GM15510 (cell line): Measurements from ENCODE around the gene PHF21B.

Experiments
- POLR2A ChIP-seq: IDR thresholded peaks from 3 replicates; pipeline ENCODE4 v1.6.1; 2011; ENCODE audit warnings: borderline replicate concordance; ENCODE audit not compliant: insufficient read length; ENCODE audit errors: extremely low read depth

The PHF21B gene

DNA sequence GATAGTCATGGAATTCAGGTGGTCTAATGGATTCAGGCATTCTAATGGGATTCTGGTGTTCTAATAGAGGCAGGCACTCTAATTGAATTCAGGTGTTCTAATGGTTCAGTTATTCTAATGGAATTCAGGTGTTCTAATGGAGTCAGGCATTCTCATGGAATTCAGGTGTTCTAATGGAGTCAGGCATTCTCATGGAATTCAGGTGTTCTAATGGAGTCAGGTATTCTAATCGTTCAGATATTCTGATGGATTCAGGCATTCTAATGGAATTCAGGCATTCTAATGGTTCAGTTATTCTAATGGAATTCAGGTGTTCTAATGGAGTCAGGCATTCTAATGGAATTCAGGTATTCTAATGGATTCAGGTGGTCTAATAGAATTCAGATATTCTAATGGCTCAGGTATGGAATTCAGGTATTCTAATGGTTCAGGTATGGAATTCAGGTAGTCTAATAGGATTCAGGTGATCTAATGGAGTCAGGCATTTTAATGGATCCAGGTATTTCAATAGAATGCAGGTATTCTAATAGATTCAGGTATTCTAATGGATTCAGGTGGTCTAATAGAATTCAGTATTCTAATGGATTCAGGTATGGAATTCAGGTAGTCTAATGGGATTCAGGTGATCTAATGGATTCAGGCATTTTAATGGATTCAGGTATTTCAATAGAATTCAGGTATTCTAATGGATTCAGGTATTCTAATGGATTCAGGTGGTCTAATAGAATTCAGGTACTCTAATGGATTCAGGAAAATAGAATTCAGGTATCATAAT is 22.0 kb upstream of the PHF21B start:
- no peak for TF ChIP-seq POLR2A

DNA sequence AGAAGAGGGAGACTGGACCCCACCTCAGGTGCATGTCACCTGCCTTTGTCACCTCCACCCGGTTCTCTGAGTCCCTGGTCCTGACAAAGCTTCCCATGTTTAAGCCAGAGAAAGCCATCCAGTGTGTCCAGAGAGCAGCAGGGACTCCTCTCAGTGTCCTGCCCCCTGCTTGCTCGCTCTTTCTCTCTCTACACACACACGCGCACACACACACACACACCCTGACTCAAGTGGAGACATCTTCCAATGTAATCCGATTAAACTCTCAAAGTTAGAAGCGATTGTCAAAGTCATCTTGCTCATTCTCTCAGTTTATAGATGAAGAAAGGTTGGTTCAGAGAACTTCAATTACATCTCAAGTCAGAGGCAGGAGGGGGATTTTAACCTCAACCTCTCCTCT is 19.7 kb upstream of the PHF21B start:
- no peak for TF ChIP-seq POLR2A

DNA sequence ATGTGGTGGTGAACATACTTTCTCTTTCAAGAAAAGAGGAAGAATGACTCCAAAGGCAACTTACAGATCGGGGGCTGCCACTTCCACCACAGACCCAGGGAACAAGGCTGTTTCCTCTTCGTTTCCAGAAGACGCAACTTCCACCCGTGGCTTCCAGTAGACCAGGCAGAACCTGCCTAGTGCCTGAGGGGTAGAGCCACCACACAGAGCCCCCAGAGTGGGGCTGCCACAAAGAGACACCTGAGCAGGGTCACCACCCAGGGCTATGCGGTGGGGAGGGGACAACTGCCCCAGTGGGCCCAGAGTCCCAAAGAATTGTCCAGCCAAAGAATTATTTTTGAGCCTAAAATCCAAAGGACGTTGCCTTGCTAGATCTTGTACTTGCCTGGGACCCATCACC is 16.7 kb upstream of the PHF21B start:
- no peak for TF ChIP-seq POLR2A

DNA sequence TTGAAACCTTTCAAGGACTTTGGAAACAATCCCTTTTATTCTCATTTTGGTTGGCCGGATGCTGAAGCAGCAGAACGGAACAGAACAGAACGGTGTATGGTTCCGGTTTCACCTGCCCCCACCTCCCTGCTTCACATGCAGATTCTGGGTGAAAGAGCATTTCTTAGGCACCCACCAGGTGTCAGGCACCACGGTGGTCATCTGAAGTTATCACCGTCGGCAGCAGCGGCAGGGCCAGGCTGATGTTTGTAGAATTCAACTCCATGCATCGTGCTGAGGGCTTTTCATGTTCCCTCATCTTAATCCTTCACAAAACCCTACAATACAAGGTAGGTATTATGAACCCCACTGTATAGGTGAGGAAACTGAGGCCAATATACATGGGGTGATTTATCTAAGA is 13.6 kb upstream of the PHF21B start:
- no peak for TF ChIP-seq POLR2A

DNA sequence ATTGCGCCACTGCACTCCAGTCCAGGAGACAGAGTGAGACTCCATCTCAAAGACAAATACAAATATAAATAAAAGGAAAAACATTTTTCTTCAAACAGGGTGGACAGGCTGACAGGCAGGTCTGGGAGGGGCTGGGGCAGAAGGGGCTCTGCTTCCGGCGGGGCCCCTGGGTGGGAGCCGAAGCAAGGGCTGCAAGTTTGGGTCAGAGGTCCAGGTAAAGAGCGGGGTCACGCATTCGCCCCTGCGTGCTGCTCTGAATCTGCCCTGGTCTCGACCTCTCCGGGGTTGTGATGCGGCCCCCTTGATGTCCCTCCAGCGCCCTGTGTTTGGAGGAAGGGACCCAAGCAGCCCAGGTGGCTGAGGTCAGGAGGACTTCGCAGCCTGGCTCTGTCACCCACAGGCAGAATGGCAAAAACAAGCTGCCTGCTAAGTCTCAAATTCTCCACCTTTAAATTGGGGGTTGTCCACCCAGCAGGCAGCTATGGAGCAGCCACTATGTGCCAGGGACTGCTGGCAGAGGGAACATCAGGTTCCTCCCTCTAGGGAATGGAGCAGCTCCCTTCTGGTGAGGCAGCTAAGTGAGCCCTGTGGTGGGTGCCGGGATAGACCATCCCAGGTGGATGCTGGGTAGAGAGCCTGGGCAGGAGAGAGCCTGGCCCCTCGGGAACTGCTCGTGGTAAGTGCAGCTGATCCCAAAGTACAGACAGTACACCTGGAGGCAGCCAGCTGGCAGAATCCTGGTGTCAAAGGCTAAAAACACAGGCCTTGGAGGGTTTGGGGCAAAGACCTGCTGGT is 10.3 kb upstream of the PHF21B start:
- TF ChIP-seq POLR2A, result no peak

DNA sequence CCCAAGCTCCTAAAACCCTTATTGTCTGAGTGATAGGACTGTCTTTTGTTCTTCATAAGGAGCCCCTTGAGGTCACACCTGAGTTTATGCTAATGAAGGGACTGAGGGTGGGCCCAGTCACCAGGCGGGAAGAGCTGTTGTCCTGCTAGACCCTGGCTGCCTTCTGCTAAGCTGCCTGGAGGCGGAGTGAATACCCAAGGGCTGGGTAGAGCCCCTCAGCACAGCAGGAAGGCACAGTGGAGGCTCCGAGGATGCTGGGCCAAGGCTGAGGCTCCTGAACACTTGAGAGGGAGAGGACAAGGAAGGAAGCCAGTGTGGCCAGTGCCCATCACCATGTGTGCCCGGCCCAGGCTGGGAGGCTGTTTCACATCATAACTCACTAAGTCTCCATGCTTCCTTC is 4.8 kb upstream of the PHF21B start:
- no peak for TF ChIP-seq POLR2A

DNA sequence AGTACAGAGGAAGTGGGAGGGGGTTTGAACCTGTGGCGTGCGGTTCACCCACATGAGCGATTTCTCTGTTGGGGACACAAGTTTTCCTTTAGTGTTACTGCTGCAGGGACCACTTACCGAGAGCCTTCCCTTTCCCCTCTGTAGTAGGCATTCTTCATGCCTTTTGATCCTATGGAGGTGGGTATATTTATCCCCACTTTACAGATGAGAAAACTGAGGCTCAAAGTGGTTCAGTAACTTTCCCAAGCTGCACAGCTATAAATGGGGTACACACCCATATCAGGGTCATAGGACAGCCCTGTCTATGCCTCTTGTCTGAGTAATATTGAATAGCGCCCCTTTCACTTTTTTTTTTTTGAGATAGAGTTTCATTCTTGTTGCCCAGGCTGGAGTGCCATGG is 3.3 kb upstream of the PHF21B start:
- no peak for TF ChIP-seq POLR2A

DNA sequence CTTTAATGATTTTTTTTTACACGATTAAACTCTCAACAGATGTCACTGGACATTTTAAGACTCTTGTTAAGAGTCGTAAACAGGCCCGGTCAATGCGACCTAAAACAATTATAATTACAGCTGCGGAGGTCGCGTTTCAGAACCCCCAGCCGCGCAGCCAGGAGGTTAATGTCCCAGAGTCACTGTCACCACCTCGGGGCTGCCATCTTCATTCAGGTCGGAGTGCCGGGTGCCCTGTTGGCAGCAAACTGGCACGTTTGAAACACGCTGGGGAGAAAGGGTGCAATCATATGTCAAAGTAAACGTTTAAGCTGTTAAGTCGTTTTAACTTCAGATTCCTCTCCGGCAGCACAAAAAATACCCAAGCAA is 711 bp upstream of the PHF21B start:
- no peak for TF ChIP-seq POLR2A

DNA sequence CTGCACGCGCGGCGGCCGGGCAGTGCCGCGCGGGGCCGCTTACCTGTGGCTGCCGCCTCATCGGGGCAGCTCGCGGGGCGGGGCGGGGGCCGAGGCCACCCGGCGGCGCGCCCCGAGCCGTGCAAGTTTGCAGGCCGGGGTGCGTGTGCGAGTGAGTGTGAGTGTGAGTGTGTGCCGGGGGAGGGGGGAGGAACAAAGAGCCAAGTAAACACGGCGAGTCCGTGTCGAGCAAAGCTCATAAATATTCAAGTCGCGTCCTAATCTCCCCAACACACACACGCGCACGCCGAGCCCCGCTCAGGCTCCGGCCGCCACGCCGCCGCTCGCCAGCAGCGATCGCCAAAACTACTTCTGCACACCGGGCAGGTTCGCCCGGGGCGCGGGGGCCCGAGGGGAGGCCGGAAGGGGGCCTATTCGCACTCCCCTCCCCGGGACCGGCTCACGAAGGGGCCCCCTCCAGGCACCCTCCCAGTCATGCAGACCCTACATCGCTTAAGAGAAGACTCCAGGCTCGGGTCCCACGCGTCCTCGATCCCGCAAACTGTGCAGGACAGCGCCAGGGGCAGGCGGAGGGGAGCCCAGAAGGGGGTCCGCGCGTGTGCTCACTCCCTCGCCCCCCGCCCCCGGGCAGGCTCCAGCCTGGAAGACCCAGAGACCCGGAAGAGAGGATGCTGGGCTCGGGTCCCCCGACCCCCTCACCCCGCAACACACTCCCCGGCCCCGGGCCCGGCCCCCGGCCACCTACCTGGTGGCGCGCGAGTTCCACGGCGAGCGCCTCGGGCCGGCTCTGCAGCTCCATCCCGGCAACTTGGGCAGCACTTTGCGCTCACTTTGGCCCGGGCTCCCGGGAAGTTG is 827 bp downstream of the PHF21B start:
- TF ChIP-seq POLR2A, result no peak

DNA sequence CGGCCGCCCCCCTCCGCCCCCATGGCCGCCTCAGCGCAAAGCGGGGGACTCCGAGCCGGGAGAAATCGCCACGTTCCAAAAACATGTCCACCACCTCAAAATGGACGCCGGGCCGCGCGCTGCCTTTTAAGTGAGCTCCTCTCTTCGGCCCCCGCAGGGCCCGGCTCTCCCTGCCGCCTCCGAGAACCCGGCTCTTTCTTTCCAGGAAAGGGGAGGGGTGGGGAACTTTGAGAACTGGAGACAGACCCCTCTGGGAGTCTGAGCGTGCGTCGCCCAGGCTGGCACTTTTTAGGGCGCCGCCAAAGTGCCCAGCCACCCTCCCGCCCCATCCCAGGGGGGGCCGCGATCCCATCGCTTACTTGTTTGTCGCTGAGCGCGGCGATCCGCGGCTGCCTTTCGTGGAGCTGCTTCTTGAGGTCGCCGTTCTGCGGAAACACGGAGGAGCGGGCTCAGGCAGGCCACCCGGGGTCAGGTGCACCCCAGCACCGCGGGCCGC is 1.6 kb downstream of the PHF21B start:
- no peak for TF ChIP-seq POLR2A

DNA sequence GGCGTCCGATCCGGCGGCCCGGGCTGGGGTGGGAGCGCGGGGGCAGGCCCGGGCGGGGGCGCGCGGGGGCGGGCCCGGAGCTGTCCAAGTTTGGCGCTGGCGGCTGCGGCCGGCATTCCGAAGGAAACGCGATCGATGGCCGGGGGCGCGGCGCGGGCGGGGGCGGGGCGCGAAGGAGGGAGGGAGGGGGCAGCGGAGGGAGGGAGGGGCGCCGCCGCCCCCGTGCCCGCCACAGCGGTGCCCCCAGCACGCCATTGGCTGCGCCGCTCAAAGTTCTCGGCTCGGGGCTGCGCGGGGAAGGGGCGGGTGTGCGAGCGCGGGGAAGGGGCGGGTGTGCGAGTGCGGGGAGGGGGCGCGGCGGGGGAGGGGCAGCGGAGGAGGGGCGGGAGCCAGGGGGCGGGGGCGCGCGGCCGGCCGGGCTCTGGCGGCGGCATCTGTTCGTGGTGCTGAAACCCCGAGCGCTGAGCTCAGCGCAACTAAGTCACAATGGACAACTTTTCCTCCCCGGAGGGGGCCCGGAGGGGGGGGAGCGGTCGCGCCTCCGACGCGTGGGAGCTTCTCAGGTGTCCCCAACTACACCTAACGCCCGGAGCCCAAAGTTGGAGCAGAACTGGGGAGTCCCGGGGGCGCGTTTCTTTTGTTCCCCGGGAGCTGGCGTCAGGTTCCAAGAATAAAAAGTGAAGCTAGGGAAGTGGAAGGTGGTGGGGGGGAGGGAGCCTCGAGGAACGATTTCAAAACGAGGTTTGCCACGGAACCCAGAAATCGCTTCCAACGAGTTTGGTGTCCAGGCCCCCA is 2.2 kb downstream of the PHF21B start:
- no peak for TF ChIP-seq POLR2A

DNA sequence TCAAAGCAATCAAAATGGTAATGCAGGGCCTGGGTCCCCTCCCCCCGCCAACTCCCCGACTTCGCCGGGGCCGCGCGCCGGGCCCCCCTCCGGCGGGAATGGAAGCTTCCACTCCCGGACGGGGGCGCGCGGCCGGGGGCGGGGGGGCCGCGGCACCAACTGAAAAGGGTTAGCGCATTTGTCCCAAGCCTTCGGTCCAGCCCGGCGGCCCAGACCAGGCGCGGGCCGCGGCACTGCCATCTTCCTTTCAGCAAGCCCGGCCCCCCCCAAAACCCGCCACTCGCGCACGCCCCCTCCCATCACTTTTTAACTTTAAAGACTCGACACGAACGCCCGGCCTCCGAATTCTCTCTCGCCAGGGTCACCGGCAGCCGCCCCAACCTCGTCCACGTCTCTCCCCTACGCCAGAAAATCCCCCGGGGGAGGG is 2.8 kb downstream of the PHF21B start:
- TF ChIP-seq POLR2A, result no peak

DNA sequence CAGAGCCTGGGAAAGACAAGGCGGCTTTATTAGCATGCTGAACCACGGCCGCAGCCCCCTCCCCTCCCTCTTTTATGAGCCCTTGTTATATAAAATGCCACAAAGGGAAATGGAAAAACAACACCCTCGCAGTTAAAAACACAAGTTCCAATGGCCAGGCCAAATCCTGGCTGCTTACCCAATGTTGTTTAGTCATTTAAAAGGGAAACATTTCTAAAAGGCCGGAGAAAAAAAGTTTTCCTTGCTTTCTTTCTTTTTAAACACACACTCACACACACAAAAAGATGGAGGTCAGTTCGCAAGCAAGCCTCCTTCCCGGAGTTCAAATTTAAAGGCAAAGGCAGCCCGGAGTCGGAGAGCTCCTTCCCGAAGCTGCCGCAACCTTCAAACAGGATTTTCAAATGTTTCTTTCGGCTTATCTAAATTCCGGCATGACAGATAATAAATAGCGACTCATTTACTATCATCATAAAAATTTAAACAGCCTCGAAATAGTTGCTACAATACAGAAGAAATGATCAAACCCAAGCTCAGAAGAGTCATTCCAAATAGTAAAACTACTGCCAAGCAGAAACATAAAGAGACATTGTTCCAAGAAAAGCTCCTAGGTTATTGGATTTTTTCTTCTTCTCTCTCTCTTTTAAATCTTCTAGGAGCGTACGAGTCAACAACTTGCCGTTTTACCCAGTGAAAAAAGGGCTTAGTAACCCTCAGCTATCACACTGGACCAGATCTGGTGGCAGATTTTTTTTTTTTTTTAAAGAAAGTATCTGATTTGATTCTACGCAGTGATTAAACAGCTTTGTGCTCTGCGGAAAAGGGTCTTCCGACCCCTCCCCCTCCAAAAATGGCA is 3.5 kb downstream of the PHF21B start:
- no peak for TF ChIP-seq POLR2A
